Mucosa of descending colon (tissue), 3 donors: ENCODE results near the gene GPR160. TPM values are rescaled to one million over a fixed set of nuclear protein-coding genes. Genes with fewer than 3 reads are reported as not detected.
"Not testable (repeated sequence)": the region's sequence is repeated elsewhere in the genome, so short reads cannot be mapped to it uniquely, and the experiment has no call there.

Experiments
- ATAC-seq: fragments of 200-7000 bp; cut with Tn5 transposase; one replicate; pipeline ENCODE4 v1.9.1; 2020; ENCODE audit warnings: mild to moderate bottlenecking, moderate library complexity
- DNase-seq, 3 donors: peaks; one replicate each; pipeline ENCODE4 v3.0.0-alpha.2; 2020
- H3K36me3 ChIP-seq: fragments of 200-600 bp; one replicate; pipeline ENCODE4 v1.8.0; 2021; ENCODE audit warnings: low read depth, mild to moderate bottlenecking
- H3K4me1 ChIP-seq: fragments of 200-600 bp; one replicate; pipeline ENCODE4 v1.8.0; 2021; ENCODE audit warnings: low read depth, mild to moderate bottlenecking
- H3K4me3 ChIP-seq: fragments of 200-600 bp; one replicate; pipeline ENCODE4 v1.8.0; 2021; ENCODE audit warnings: mild to moderate bottlenecking
- H3K9me3 ChIP-seq: fragments of 200-600 bp; one replicate; pipeline ENCODE4 v1.8.0; 2021; ENCODE audit warnings: mild to moderate bottlenecking
- CTCF ChIP-seq: fragments of 200-600 bp; IDR thresholded peaks from one replicate; pipeline ENCODE4 v1.8.0; 2022; ENCODE audit warnings: antibody characterized with exemption, mild to moderate bottlenecking
- intact Hi-C, 2 donors: fragments of 100-400 bp; cut with DNase I in 1 of 2; cut with micrococcal nuclease in 1 of 2; formaldehyde crosslinking; loops; one replicate each; pipeline versions ENCODE4 v1.11.0 to v1.11.1; 2022; cut with DNase I, micrococcal nuclease
- total RNA-seq, 3 donors: library from RNA; stranded (reverse); fragmentation: NEBNext Ultra II Directional in 2 of 3; extraction: Animal tissue kit (Norgen Biotek cat#: 25700) in 2 of 3; gene quantifications; one replicate each; pipeline versions ENCODE4 v1.2.1 to v1.2.4, GENCODE V29; 2021 to 2023
- donor health status: DM: no; HTN: no; CAD: no; lungs with moderate emphysema.
- donor health status: DM: no; HTN: no; CAD: no.
- donor health status: DM: no; HTN: yes; CAD: no.

GPR160 gene
- total RNA-seq, 3 donors from 2014 or later = 30.0 to 96.5 (median 67.6) TPM

GRCh38 chr3:170107941-170108340, 70.1 kb downstream of the GPR160 start:
- ATAC-seq (no peak), DNase-seq (no peak)
- Histone ChIP-seq H3K9me3 (no peaks in the 10 kb centered on the region), H3K4me3 (no peak overlapping the region), H3K36me3 (peaks cover 8% of the 10 kb centered on the region), H3K4me1 (no peaks in the 10 kb centered on the region)
- TF ChIP-seq CTCF = no peak
- intact Hi-C loops = no loop called here

- H3K36me3 ChIP-seq = peaks cover 8% of the 10 kb centered on the region
Observed at GRCh38 chr3:170108955-170109354, 71.2 kb downstream of the GPR160 start.

GRCh38 chr3:170109579-170110293, 71.9 kb downstream of the GPR160 start:
- DNase-seq = no peak
- Histone ChIP-seq H3K4me3 (no peak overlapping the region), H3K9me3 (no peaks in the 10 kb centered on the region), H3K36me3 (peaks cover 8% of the 10 kb centered on the region), H3K4me1 (no peaks in the 10 kb centered on the region)
- intact Hi-C loops = no loop called here
- TF ChIP-seq CTCF = no peak
- ATAC-seq = no peak

More at GRCh38 chr3:170108955-170109354, 71.2 kb downstream of the GPR160 start:
- no peaks in the 10 kb centered on the region for H3K4me1 ChIP-seq
- no peak for TF ChIP-seq CTCF
- H3K4me3 ChIP-seq = no peak overlapping the region
- no peak for ATAC-seq
- intact Hi-C loops = no loop called here
- no peaks in the 10 kb centered on the region for H3K9me3 ChIP-seq
- no peak for DNase-seq

- DNase-seq = no peak
- Histone ChIP-seq H3K9me3 (no peaks in the 10 kb centered on the region), H3K4me1 (no peaks in the 10 kb centered on the region), H3K4me3 (no peak overlapping the region), H3K36me3 (peaks cover 3% of the 10 kb centered on the region)
- ATAC-seq = no peak
- intact Hi-C loops = no loop called here
- no peak for TF ChIP-seq CTCF
Observed at GRCh38 chr3:170111147-170111771, 73.5 kb downstream of the GPR160 start.

- H3K9me3 ChIP-seq, H3K4me1 ChIP-seq, intact Hi-C loops, DNase-seq, H3K4me3 ChIP-seq, ATAC-seq: not testable (repeated sequence)
- peaks cover 11% of the 10 kb centered on the region for H3K36me3 ChIP-seq
Observed at GRCh38 chr3:170114165-170114564, 76.4 kb downstream of the GPR160 start.

- intact Hi-C loops = no loop called here
- no peak for ATAC-seq
- no peak for DNase-seq
- H3K4me3 ChIP-seq = no peak overlapping the region
- peaks cover 8% of the 10 kb centered on the region for H3K36me3 ChIP-seq
- H3K9me3 ChIP-seq = no peaks in the 10 kb centered on the region
- no peaks in the 10 kb centered on the region for H3K4me1 ChIP-seq
- no peak for TF ChIP-seq CTCF
Observed at GRCh38 chr3:170117134-170117533, 79.3 kb downstream of the GPR160 start.
